Fibroblast of villous mesenchyme (primary cell): ENCODE measurements around the gene FLII. TPM values are rescaled to one million over a fixed set of nuclear protein-coding genes. Genes with fewer than 3 reads are reported as not detected.
"Not testable (repeated sequence)": the region's sequence is repeated elsewhere in the genome, so short reads cannot be mapped to it uniquely, and the experiment has no call there.

ENCODE experiments used
- DNase-seq: peaks from one replicate; pipeline ENCODE4 v3.0.0-alpha.2; 2010; ENCODE audit warnings: low read depth
- H3K4me3 ChIP-seq: 2 replicates; pipeline ENCODE4 v1.5.1; 2011; ENCODE audit warnings: low read depth, mild to moderate bottlenecking, low read length
- total RNA-seq: library from RNA; depleted of rRNA; stranded (reverse); fragments of >200 nt; gene quantifications from 2 replicates; pipeline ENCODE4 v1.2.3, GENCODE V29; 2012
- TF ChIP-seq, protein P1 (sequence below): IDR thresholded peaks from 2 replicates; pipeline ENCODE4 v1.5.1; 2012; ENCODE audit warnings: low read depth, mild to moderate bottlenecking, low read length; ENCODE audit not compliant: insufficient read depth

Gene FLII
- total RNA-seq, 1 donor = 244 TPM

DNA sequence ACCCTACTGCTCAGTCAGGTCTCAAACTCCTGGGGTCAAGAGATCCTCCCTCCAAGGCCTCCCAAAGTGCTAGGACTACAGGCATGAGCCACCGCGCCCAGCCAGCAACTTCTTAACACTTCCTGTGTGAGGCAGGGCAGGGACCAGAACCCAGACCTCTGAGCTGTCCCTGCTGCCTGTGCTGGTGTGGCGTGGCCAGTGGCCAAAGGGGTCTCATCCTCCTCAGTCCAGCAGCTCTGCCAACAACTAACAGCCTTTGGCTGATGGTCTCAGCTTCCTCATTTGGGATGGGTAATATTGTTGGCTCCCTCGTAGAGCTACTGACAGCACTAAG lies 34.5 kb downstream of the FLII start:
- TF ChIP-seq, protein P1, sequence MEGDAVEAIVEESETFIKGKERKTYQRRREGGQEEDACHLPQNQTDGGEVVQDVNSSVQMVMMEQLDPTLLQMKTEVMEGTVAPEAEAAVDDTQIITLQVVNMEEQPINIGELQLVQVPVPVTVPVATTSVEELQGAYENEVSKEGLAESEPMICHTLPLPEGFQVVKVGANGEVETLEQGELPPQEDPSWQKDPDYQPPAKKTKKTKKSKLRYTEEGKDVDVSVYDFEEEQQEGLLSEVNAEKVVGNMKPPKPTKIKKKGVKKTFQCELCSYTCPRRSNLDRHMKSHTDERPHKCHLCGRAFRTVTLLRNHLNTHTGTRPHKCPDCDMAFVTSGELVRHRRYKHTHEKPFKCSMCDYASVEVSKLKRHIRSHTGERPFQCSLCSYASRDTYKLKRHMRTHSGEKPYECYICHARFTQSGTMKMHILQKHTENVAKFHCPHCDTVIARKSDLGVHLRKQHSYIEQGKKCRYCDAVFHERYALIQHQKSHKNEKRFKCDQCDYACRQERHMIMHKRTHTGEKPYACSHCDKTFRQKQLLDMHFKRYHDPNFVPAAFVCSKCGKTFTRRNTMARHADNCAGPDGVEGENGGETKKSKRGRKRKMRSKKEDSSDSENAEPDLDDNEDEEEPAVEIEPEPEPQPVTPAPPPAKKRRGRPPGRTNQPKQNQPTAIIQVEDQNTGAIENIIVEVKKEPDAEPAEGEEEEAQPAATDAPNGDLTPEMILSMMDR = no peak
- no peak for DNase-seq
- H3K4me3 ChIP-seq = no peak overlapping the region

GRCh38 chr17:18218756-18219415 lies 39.7 kb downstream of the FLII start:
- peak; percentile 74 for DNase-seq
- TF ChIP-seq, protein P1 = no peak
- H3K4me3 ChIP-seq = no peak overlapping the region

GRCh38 chr17:18217412-18218015 lies 41.0 kb downstream of the FLII start:
- H3K4me3 ChIP-seq = no peak overlapping the region
- TF ChIP-seq, protein P1 = peak; percentile 98
- DNase-seq = peak; percentile 58

DNA sequence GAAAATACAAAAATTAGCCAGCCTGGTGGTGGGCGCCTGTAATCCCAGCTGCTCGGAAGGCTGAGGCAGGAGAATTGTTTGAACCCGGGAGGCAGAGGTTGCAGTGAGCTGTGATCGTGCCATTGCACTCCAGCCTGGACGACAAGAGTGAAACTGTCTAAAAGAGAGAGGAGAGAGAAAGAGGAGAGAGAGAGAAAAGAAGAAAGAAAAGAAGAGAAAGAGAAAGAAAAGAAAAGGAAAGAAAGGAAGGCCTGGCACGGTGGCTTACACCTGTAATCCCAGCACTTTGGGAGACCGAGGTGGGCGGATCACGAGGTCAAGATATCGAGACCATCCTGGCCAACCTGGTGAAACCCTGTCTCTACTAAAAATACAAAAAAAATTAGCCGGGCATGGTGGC lies 41.6 kb downstream of the FLII start:
- not testable (repeated sequence) for DNase-seq, H3K4me3 ChIP-seq

DNA sequence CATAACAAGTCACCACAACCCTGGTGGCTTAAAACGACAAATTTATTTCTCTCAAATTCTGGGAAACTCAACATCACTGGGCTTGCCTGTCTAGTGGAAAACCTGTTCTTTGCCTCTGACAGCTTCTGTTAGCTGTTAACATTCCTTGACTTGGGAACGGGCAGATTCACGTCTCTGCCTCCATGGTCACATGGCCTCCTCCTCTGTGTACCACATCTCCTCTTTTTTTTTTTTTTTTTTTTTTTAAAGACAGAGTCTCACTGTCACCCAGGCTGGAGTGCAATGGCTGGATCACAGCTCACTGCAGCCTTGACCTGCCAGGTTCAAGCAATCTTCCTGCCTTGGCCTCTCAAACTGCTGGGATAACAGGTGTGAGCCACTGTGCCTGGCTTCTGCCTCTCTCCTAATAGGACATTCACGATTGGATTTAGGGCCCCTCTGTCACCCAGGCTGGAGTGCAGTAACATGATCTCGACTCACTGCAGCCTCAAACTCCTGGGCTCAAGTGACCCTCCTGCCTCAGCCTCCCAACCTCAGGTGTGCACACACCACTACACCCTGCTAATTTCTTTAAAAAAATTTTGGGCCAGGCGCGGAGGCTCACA lies 44.8 kb downstream of the FLII start:
- H3K4me3 ChIP-seq = no peak overlapping the region
- DNase-seq = no peak
- TF ChIP-seq, protein P1 = no peak

DNA sequence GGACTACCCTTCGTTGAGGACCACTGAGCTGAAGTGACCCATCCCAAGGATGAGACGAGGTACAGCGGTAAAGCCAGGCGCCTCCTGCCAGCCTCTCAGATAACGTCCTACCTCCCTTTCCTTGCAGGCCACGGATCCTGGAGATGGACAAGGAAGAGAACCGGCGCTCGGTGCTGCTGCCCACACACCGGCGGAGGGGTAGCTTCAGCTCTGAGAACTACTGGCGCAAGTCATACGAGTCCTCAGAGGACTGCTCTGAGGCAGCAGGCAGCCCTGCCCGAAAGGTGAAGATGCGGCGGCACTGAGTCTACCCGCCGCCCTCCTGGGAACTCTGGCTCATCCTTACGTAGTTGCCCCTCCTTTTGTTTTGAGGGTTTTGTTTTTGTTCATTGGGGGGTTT lies 50.4 kb downstream of the FLII start:
- no peak overlapping the region for H3K4me3 ChIP-seq
- DNase-seq = no peak
- TF ChIP-seq, protein P1 = no peak

GRCh38 chr17:18206962-18207361 lies 51.6 kb downstream of the FLII start:
- DNase-seq = no peak
- TF ChIP-seq, protein P1 = no peak
- H3K4me3 ChIP-seq = no peak overlapping the region
